Fibroblast of skin of scalp (primary cell): Measurements from ENCODE around the gene HADHB.
"Not testable (repeated sequence)": the region's sequence is repeated elsewhere in the genome, so short reads cannot be mapped to it uniquely, and the experiment has no call there.

Experiments
- DNase-seq: peaks from one replicate; pipeline ENCODE4 v3.0.0-alpha.2; 2013

HADHB gene

GRCh38 chr2:26298286-26298637 is 53.5 kb downstream of the HADHB start:
- DNase-seq: no peak

GRCh38 chr2:26298638-26299393 is 54.1 kb downstream of the HADHB start:
- DNase-seq: peak; percentile 49

- DNase-seq: peak; percentile 72
Measured at GRCh38 chr2:26299471-26300101, 54.8 kb downstream of the HADHB start.

- DNase-seq: peak; percentile 18
Measured at GRCh38 chr2:26300234-26300925, 55.6 kb downstream of the HADHB start.

GRCh38 chr2:26302846-26303245 is 58.1 kb downstream of the HADHB start:
- no peak for DNase-seq

- not testable (repeated sequence) for DNase-seq
Measured at GRCh38 chr2:26305094-26305493, 60.4 kb downstream of the HADHB start.

GRCh38 chr2:26305540-26305939 is 60.8 kb downstream of the HADHB start:
- DNase-seq: no peak

- DNase-seq: no peak
Measured at GRCh38 chr2:26309921-26310320, 65.2 kb downstream of the HADHB start.

- no peak for DNase-seq
Measured at GRCh38 chr2:26312471-26312870, 67.7 kb downstream of the HADHB start.

GRCh38 chr2:26313446-26313845 is 68.7 kb downstream of the HADHB start:
- no peak for DNase-seq

GRCh38 chr2:26314243-26314642 is 69.5 kb downstream of the HADHB start:
- DNase-seq: no peak

- no peak for DNase-seq
Measured at GRCh38 chr2:26316041-26316440, 71.3 kb downstream of the HADHB start.

- DNase-seq: no peak
Measured at GRCh38 chr2:26316845-26317244, 72.1 kb downstream of the HADHB start.

- no peak for DNase-seq
Measured at GRCh38 chr2:26317377-26318105, 72.8 kb downstream of the HADHB start.

GRCh38 chr2:26318950-26319349 is 74.2 kb downstream of the HADHB start:
- no peak for DNase-seq

GRCh38 chr2:26324479-26324878 is 79.7 kb downstream of the HADHB start:
- not testable (repeated sequence) for DNase-seq

- no peak for DNase-seq
Measured at GRCh38 chr2:26324903-26325302, 80.2 kb downstream of the HADHB start.

- no peak for DNase-seq
Measured at GRCh38 chr2:26325851-26326250, 81.1 kb downstream of the HADHB start.

GRCh38 chr2:26326514-26326913 is 81.8 kb downstream of the HADHB start:
- DNase-seq: no peak

GRCh38 chr2:26327291-26328272 is 82.8 kb downstream of the HADHB start:
- no peak for DNase-seq

- DNase-seq: not testable (repeated sequence)
Measured at GRCh38 chr2:26329083-26329482, 84.3 kb downstream of the HADHB start.

- peak; percentile 72 for DNase-seq
Measured at GRCh38 chr2:26330114-26330549, 85.4 kb downstream of the HADHB start.
